ENCODE data around the gene KCNG3. TPM values are rescaled to one million over a fixed set of nuclear protein-coding genes. Genes with fewer than 3 reads are reported as not detected.
"Not testable (repeated sequence)": the region's sequence is repeated elsewhere in the genome, so short reads cannot be mapped to it uniquely, and the experiment has no call there.

KCNG3 gene
- total RNA-seq, 2 experiments from 2014 or later, result 0.29 to 0.48 TPM

DNA sequence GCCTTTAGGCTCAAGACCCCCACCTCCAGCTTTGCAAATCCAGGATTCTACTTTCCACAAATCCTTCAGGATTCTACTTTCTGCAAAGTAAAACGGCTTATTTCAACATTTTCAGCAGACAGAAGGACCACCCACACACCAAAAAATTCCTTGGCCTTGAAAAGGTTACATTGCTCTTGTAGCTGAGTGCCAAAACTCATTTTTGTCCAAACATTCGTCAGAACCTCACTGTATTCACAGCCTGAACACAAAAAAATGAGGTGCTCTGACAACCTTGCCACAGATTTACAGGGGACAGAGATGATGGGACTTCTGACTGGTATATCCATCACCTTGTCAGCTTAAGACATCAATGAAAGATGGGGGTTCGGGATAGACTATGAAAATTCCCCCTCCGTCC lies 69.7 kb downstream of the KCNG3 start:
- Mint-ChIP-seq H3K36me3 (no peaks in the 10 kb centered on the region), H3K27me3 (peaks cover 6% of the 10 kb centered on the region), H3K27ac (no peak overlapping the region), H3K9me3 (no peaks in the 10 kb centered on the region), H3K4me1 (peaks cover 20% of the 10 kb centered on the region), H3K4me3 (no peak overlapping the region)
- no peak for DNase-seq

- peak overlapping the region; percentile 40 for H3K27ac Mint-ChIP-seq
- H3K4me1 Mint-ChIP-seq, result peaks cover 26% of the 10 kb centered on the region
- H3K4me3 Mint-ChIP-seq, result no peak overlapping the region
- peaks cover 6% of the 10 kb centered on the region for H3K27me3 Mint-ChIP-seq
- no peaks in the 10 kb centered on the region for H3K36me3 Mint-ChIP-seq
- no peak for DNase-seq
- H3K9me3 Mint-ChIP-seq, result no peaks in the 10 kb centered on the region
Observed at GRCh38 chr2:42421601-42422239, 72.1 kb downstream of the KCNG3 start.

- no peak overlapping the region for H3K4me3 Mint-ChIP-seq
- DNase-seq, result no peak
- H3K9me3 Mint-ChIP-seq, result no peaks in the 10 kb centered on the region
- H3K4me1 Mint-ChIP-seq, result peaks cover 26% of the 10 kb centered on the region
- H3K27ac Mint-ChIP-seq, result peak overlapping the region; percentile 49
- H3K36me3 Mint-ChIP-seq, result no peaks in the 10 kb centered on the region
- H3K27me3 Mint-ChIP-seq, result peaks cover 6% of the 10 kb centered on the region
Observed at GRCh38 chr2:42421157-42421485, 72.7 kb downstream of the KCNG3 start.

DNA sequence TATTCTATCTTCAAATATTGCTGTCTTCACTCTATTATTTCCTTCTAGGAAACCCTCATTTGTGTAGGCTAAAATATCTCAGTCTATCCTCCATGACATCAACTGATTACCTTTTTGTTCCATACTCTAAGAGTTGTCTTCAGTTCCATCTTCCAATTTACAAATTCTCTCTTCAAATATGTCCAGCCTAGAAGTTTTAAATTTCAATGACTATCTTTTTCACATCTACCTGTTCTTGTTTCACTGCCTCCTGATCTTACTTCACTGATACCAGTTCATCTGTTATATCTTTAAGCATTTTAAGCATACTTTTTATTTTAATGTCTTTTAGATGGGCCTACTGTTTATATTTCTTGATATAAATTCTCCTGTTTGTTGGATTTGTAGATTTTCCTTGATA lies 79.1 kb downstream of the KCNG3 start:
- Mint-ChIP-seq H3K36me3 (peaks cover 6% of the 10 kb centered on the region), H3K27me3 (no peaks in the 10 kb centered on the region), H3K27ac (no peak overlapping the region), H3K4me1 (peaks cover 9% of the 10 kb centered on the region), H3K9me3 (peaks cover 16% of the 10 kb centered on the region), H3K4me3 (no peak overlapping the region)
- no peak for DNase-seq

DNA sequence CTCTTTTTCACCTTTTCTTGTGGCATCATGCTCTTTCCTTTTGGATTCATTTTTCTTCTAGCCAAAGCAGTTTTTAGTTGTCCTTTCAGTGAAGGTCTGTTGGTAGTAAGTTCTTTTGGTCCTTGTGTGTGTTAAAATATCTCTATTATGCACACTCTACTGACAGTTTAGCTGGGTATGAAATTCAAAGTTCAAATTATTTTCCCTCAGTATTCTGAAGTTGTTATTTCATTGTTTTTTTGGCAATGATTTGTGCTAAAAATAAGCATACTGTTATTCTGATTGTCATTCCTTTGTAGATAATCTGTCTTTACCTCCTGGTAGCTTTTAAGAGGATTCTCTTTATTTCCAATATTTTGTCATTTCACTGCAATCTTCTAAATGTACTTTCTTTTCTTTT lies 79.6 kb downstream of the KCNG3 start:
- H3K27ac Mint-ChIP-seq, result no peak overlapping the region
- H3K36me3 Mint-ChIP-seq, result peaks cover 6% of the 10 kb centered on the region
- H3K4me3 Mint-ChIP-seq, result no peak overlapping the region
- H3K9me3 Mint-ChIP-seq, result peaks cover 16% of the 10 kb centered on the region
- no peaks in the 10 kb centered on the region for H3K27me3 Mint-ChIP-seq
- no peak for DNase-seq
- H3K4me1 Mint-ChIP-seq, result peaks cover 6% of the 10 kb centered on the region

DNA sequence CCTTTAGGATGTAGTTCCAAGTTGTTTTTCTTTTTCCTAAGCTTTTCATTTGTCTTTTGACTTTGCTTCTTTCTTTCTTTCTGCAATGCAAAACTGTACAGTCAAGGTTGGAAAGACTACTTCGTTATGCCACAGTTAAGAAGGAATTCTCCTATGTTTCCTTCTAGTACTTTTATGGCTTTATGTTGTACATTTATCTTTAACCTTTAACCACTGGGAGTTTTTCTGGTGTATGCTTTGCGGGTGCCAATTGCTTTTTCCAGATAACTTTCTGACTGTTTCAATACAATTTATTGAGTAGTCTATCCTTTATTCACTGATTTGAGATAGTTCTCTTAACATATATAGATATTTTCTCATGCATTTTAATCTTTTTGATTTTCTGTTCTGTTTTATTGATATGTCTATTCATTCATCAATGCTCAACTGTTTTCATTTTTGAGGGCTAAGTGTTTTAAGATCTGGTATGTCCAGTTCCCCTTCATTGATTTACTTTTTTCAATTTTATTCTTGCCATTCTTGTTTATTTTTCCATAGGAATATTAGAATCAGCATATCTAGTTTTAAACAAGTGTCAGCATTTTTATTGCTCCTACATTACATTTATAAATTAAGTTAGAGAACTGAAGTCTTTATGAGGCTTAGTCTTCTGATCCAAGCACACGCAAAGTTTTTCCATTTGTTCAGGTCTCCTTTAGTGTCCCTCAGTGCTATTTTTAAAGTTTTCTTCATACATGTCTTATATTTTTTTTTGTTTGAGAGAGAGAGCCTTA lies 82.9 kb downstream of the KCNG3 start:
- Mint-ChIP-seq H3K27ac (no peak overlapping the region), H3K27me3 (no peaks in the 10 kb centered on the region), H3K9me3 (peaks cover 16% of the 10 kb centered on the region), H3K4me3 (no peak overlapping the region), H3K4me1 (no peaks in the 10 kb centered on the region), H3K36me3 (peaks cover 6% of the 10 kb centered on the region)
- DNase-seq, result no peak

DNA sequence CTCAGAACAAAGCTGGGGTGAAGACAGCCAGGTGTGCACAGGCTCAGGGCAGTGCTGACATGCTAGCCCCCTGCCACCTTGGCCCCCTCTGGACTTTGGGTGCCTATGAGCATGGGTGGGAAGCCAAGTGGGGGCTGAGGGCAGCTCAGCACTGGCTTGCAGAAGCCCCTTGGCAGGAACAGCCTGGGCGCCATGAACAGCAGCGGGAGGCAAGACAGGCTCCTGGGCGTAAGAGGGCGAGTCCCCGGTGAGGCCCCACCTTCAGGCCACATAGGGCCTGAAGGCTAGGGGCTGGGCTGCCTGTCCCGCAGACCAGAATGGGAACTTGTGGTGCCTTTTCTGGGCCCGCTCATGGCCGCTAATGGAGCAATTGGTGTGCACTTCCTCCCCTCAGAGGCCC lies 85.8 kb downstream of the KCNG3 start:
- DNase-seq, result no peak
- Mint-ChIP-seq H3K9me3 (no peaks in the 10 kb centered on the region), H3K4me1 (no peaks in the 10 kb centered on the region), H3K36me3 (no peaks in the 10 kb centered on the region), H3K27ac (no peak overlapping the region), H3K4me3 (no peak overlapping the region), H3K27me3 (no peaks in the 10 kb centered on the region)

GRCh38 chr2:42407476-42407875 lies 86.3 kb downstream of the KCNG3 start:
- Mint-ChIP-seq H3K9me3 (no peaks in the 10 kb centered on the region), H3K36me3 (no peaks in the 10 kb centered on the region), H3K4me3 (no peak overlapping the region), H3K4me1 (no peaks in the 10 kb centered on the region), H3K27ac (no peak overlapping the region), H3K27me3 (no peaks in the 10 kb centered on the region)
- DNase-seq, result no peak

- no peaks in the 10 kb centered on the region for H3K9me3 Mint-ChIP-seq
- no peaks in the 10 kb centered on the region for H3K4me1 Mint-ChIP-seq
- H3K27ac Mint-ChIP-seq, result no peak overlapping the region
- no peaks in the 10 kb centered on the region for H3K27me3 Mint-ChIP-seq
- no peaks in the 10 kb centered on the region for H3K36me3 Mint-ChIP-seq
- H3K4me3 Mint-ChIP-seq, result no peak overlapping the region
- DNase-seq, result no peak
Observed at GRCh38 chr2:42404676-42405075, 89.1 kb downstream of the KCNG3 start.

DNA sequence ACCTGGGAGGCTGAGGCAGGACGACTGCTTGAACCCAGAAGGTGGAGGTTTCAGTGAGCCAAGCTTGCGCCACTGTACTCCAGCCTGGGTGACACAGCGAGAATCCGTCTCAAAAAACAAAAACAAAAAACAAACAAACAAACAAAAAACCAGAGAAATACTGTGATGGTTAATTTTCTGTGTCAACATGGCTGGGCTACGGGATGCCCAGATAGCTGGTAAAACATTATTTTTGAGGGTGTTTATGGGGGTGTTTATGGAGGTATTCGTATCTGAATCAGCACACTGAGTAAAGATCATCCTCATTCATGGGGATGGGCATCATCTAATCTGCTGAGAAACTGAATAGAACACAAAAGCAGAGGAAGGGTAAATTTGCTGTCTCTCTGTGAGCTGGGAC lies 92.0 kb downstream of the KCNG3 start:
- H3K9me3 Mint-ChIP-seq, result no peaks in the 10 kb centered on the region
- H3K27me3 Mint-ChIP-seq, result no peaks in the 10 kb centered on the region
- no peak for DNase-seq
- no peak overlapping the region for H3K27ac Mint-ChIP-seq
- H3K4me3 Mint-ChIP-seq, result no peak overlapping the region
- no peaks in the 10 kb centered on the region for H3K36me3 Mint-ChIP-seq
- no peaks in the 10 kb centered on the region for H3K4me1 Mint-ChIP-seq

DNA sequence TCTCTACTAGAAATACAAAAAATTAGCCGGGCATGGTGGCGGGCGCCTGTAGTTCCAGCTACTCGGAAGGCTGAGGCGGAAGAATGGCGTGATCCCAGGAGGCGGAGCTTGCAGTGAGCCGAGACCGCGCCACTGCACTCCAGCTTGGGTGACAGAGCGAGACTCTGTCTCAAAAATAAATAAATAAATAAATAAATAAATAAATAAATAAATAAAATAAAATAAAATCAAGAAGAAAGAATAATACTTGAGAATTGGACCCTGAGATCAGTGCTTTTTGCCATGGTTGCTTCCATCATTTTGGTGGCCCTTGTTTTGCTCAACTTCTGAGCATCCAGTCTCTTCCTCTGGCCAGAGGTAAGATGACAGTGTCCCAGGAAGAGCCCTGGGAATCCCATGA lies 95.7 kb downstream of the KCNG3 start:
- H3K27ac Mint-ChIP-seq, H3K4me1 Mint-ChIP-seq, DNase-seq, H3K27me3 Mint-ChIP-seq, H3K4me3 Mint-ChIP-seq, H3K9me3 Mint-ChIP-seq, H3K36me3 Mint-ChIP-seq: not testable (repeated sequence)

- H3K4me1 Mint-ChIP-seq, H3K27ac Mint-ChIP-seq, DNase-seq, H3K36me3 Mint-ChIP-seq, H3K9me3 Mint-ChIP-seq, H3K27me3 Mint-ChIP-seq, H3K4me3 Mint-ChIP-seq: not testable (repeated sequence)
Observed at GRCh38 chr2:42393320-42393719, 100.5 kb downstream of the KCNG3 start.

- no peak overlapping the region for H3K27ac Mint-ChIP-seq
- no peaks in the 10 kb centered on the region for H3K9me3 Mint-ChIP-seq
- H3K36me3 Mint-ChIP-seq, result no peaks in the 10 kb centered on the region
Observed at GRCh38 chr2:42392191-42392590, 101.6 kb downstream of the KCNG3 start.

More at GRCh38 chr2:42392191-42392590, 101.6 kb downstream of the KCNG3 start:
- Mint-ChIP-seq H3K4me1 (no peaks in the 10 kb centered on the region), H3K27me3 (no peaks in the 10 kb centered on the region), H3K4me3 (no peak overlapping the region)
- DNase-seq, result no peak

Measured in activated naive CD8-positive, alpha-beta T cell treated with anti-CD3 and anti-CD28 coated beads for 36 hours (primary cell).